GM21528 (cell line): ENCODE measurements around the gene DIABLO.

Experiments used
- ATAC-seq: cut with Tn5 transposase; IDR thresholded peaks from one replicate; pipeline ENCODE4 v1.9.1; 2021; ENCODE audit warnings: mild to moderate bottlenecking, moderate library complexity; ENCODE audit not compliant: unreplicated experiment, low FRiP score

DIABLO gene

DNA sequence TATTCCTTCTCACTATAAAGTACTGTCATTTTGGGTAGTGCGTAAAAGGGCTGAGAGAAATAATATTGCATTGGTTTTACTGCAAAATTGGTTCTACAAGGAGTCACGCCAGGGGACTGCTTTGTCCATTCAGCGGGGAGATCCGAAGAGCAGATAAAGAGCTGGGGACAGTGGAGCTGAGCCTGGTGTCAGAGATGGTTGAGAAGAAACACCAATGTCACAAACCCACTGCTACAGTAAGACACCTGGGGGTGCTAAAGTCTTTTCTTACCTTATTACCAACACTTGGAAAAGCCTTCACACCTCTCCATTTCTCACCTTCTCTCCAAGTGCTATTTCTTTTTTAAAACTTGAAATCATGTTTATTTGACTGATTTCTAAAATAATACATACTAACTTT is 66.0 kb downstream of the DIABLO start:
- no peak for ATAC-seq

- ATAC-seq: no peak
Measured at GRCh38 chr12:122158700-122159285, 67.1 kb downstream of the DIABLO start.
